Measurements from ENCODE around the gene PEX14.

PEX14 gene

GRCh38 chr1:10623686-10624145 is 149.0 kb downstream of the PEX14 start:
- no peak for DNase-seq

- no peak for DNase-seq
These were observed 149.7 kb downstream of the PEX14 start for GRCh38 chr1:10624256-10625050.

GRCh38 chr1:10625076-10625475 is 150.3 kb downstream of the PEX14 start:
- no peak for DNase-seq

GRCh38 chr1:10625554-10625953 is 150.8 kb downstream of the PEX14 start:
- DNase-seq, result no peak

DNA sequence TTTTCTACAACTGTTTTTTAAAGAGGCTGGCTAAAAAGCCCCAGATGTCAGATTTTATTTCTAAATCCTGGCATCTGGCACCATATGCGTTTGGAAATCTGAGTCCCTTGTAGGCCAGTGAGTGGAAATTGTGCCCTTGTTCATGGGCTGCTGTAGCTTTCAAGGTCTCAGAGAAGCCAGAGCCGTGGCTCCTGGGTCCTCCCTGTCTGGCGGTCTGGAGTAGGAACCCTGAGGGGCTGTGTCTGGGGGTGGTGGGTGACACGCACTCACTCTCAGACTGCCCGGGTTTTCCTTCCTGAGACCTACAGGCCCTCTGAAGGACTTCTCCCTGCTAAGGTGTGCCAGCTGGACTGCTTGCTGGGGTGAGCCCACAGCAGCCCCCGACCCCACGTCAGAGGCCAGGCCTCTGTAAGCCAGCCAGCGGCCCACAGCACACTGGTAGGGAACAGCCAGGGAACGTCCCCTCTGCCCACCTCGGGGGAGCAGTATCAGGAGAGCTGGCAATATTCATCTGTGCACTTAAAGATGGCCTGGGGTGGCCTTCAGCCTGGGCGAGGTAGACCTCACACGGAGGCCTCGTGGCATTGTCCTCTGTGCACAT is 151.5 kb downstream of the PEX14 start:
- peak; percentile 67 for DNase-seq

DNA sequence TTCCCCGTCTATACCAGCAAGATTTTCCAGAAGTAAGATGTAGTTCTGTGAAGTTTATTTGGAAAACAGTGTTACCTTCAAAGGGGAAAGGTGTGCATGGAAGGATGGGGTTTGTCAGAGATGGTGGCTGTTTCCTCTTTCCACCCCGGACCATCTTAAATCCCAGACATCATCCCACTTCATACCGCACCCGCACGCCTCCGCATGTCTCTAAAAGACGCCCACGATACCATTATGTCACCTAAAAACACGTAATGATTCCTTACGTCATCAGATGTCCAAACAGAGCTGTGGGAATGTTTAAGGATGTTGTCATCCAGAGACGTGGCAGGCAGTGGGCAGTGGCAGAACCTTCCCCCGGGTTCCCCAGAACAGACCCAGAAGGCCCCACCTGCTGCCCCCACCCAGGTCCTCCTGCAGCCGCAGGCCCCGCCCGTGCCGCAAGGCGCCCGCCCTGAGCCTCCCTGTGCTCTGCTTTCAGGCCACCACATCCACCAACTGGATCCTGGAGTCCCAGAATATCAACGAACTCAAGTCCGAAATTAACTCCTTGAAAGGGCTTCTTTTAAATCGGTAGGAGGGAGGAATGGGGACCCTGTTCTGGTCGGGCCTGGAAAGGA is 152.2 kb downstream of the PEX14 start:
- DNase-seq, result no peak

GRCh38 chr1:10628685-10629084 is 153.9 kb downstream of the PEX14 start:
- no peak for DNase-seq

- DNase-seq, result no peak
These were observed 154.5 kb downstream of the PEX14 start for GRCh38 chr1:10629091-10629815.

- no peak for DNase-seq
These were observed 155.2 kb downstream of the PEX14 start for GRCh38 chr1:10629816-10630571.

DNA sequence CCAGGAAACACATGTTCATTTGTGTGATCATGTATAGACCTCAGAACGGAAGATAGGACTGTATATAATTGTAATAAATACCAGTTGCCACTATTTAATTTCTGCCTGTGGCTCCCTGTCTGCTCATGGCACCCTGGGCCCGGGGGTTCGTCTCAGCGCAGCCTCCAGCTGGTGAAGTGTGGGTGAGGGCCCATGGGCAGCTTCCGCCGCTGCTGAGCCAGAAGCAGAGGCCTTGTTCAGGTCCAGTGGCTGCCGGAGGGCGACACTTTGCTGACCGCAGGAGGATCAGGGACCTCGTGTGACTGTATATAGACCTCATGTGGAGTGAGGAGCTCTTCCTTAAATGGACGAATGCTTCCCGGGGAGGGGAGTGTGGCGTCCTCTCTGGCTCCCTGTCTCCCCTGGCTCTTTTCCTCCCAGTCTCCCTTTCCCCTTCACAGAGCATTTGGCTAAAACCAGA is 155.9 kb downstream of the PEX14 start:
- no peak for DNase-seq

- no peak for DNase-seq
These were observed 156.5 kb downstream of the PEX14 start for GRCh38 chr1:10631121-10631810.

GRCh38 chr1:10631811-10632593 is 157.3 kb downstream of the PEX14 start:
- no peak for DNase-seq

- no peak for DNase-seq
These were observed 157.9 kb downstream of the PEX14 start for GRCh38 chr1:10632691-10633090.

DNA sequence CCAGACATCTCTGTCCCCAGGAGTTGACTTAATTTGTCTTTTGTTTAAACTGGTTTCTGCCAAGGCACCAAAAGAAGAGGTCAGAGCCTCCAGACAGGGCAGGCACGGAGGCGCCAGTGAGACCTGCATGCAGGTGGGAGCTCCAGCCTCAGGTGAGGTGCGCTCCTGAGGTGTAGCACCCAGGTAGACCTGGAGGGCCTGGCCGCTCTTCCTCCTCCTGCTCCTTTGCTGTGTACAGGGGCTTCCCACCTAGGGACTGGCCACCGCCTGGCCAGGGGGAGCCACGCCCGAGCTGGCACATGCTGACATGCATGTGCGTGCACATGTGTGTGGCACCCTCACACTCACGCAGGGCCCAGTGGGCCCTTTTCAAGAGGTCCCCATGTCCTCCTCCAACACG is 158.7 kb downstream of the PEX14 start:
- no peak for DNase-seq

- no peak for DNase-seq
These were observed 159.3 kb downstream of the PEX14 start for GRCh38 chr1:10634075-10634427.

DNA sequence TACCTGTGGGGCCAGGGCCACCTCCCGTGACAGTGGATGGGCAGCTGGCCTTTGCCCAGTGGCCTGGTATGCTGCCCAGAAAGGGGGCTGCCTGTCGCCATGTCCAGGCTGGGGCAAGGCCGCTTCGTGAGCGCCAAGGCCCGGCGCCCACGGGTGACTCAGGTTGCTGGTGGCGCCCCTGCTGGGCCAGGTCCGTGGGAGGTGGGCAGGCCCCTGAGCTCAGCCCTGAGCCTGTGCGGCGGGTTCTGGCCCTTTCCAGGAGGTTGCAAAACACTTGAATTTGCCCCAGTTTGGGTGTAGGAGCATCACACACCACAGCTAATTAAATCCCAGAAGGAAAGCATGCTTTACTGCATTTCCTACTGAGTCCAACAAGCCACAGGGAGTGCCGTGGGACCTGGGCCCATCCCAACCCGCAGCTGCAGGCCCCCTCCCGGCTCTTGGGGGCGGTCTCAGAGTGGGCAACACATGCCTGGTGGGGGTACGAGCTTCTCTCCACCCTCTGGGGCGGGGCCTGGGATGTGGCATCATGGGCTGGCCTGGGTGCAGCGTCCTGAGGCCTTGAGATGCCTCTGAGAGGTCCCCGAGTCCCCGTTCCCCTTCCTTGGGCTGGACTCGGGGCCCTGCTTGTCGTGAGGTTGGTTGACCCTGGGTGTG is 159.8 kb downstream of the PEX14 start:
- no peak for DNase-seq

DNA sequence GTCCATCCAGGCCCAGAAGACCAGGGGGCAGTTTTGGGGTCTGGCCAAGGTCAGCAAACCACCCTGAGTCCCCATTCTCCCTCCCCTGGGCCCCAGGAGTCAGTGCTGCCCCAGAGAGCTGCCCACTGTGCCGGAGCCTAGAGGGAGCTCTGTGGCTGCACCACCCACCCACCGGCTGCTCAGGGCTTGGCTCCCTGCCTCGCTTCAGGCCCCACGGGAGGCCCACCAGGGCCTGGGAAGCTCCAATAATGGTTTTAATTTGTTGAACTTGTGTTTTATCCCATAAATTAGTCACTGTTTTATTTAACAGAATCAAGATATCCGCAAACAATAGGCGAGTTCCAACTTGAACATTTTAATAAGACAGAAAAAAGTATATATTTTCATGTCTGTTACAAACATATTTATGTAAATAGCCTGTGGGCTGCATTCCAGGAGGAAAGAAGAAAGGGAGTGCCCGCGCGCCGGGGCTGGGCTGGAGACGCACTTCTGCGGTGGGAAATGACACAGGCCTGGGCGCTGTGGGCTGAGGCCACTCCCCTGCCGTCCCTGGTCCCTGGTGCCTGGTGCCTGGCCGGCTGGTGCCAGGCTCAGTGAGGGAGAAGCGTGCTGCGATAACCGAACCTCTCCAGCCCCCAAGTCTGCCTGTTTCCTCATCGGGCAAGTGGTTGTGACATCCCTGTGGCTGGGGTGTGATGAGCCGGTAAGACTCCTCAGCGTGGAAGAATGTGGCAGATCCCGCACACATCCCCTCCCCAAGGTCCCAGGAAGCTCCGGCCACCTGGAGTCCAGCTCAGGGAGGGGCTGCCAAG is 160.5 kb downstream of the PEX14 start:
- no peak for DNase-seq

DNA sequence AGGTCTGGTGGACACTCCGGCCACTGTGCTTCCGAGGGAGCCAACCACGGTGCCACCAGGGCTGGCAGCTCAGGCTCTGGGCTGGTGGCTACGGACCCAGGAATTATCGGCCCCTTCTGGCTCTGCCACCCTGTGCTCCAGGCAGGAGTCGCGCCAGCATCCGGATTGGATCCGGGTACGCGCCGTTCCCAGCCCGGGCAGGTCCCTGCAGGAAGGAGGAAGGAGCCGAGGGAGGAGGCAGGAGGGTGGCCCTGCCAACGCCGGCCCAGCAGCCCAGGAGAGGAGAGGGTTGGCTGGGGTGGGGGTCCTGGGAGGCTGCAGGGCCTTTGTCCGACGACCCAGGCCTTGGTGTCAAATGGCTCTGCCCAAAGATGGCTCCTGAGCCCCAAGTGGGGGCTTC is 161.2 kb downstream of the PEX14 start:
- DNase-seq, result no peak

GRCh38 chr1:10637400-10637799 is 162.7 kb downstream of the PEX14 start:
- no peak for DNase-seq

Measured in NCI-H524 treated with DMSO at 0.1 percent for 48 hours (cell line).